NCI-H1092 treated with DMSO at 0.1 percent for 48 hours (cell line): ENCODE results near the gene MGAT1.
A peak's percentile ranks its signal among the peaks of the same experiment; 100 is the strongest.

Experiments used
- DNase-seq: peaks from one replicate; lab custom pipeline; 2025; lab: John Stamatoyannopoulos, UW

Gene MGAT1

DNA sequence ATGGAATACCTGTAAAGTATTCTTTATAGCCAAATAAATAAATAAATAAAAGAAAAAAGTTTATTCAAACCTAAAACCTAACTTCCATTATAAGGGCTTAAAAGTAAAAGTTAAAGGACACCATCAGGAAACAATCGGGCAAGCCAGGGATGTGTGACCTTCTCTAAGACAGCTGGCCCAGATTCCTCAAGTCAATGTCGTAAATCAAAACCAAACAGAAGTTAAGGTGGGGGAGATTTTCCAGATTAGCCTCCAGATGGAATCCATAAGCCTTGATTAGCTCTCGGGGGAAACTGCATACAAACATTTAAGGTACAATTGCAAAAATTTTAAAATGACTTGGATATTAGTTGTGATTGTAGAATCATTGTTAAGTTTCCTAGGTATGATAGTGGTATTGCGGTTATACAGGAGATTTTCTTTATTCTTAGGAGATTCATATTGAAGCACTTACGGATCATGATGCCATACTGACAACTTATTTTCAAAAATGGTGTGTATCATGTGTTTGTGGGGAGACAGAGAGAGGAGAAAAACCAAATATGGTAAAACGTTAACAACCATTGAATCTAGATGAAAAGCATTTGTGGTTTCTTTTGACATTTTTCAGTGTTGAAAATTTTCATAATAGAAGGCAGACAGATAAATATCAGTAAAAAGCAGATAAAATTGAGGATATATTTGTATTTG lies 21.5 kb upstream of the MGAT1 start:
- no peak for DNase-seq

- DNase-seq = no peak
These were observed 20.7 kb upstream of the MGAT1 start for GRCh38 chr5:180823346-180823745.

GRCh38 chr5:180821538-180821937 lies 18.9 kb upstream of the MGAT1 start:
- no peak for DNase-seq

GRCh38 chr5:180820788-180821321 lies 18.2 kb upstream of the MGAT1 start:
- no peak for DNase-seq

GRCh38 chr5:180818677-180819341 lies 16.2 kb upstream of the MGAT1 start:
- DNase-seq = no peak

GRCh38 chr5:180817893-180818674 lies 15.5 kb upstream of the MGAT1 start:
- DNase-seq = no peak

DNA sequence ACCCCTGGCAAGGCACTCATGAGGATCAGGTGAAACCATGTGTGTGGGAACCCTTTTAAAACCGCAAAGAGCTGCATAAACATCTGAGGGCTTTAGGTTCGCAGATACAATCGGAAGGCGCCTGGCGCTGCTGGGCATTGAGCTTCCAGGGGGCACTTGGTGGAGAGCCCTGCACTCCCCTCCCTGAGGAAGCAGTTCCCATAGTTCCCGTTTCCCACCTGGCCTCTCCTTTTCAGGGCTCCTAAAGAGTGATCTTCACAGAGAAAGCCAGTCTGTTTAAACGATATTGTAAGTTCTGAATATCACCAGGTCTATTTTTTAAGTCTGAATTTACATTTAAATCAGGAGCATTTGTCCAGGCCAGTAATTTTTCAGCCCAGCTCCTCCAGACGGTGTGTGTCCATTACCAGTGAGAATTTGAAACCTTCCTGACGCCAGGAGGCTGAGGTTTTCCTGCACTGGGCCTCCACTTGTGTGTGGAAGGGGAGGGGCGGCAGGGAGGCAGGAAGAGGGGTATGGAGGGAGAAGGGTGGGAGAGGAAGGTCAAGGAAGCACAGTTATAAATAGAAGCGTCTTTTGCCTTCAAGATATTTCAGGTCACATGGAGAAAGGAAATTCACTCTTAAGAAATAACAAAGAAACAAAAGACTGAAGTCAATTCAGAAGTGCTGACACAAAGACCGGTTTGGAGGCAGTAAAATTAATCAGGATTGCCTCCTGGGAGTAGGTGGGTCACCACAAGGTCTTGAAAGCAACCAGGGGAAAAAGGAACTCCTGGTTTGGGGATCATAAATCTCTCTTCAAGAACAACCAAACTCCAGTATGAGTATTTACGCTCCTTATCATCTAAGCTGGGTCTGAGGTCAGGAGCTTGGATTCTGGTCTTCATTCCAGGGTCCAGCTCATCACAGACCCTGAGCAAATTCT lies 14.3 kb upstream of the MGAT1 start:
- peak; percentile 52 for DNase-seq

DNA sequence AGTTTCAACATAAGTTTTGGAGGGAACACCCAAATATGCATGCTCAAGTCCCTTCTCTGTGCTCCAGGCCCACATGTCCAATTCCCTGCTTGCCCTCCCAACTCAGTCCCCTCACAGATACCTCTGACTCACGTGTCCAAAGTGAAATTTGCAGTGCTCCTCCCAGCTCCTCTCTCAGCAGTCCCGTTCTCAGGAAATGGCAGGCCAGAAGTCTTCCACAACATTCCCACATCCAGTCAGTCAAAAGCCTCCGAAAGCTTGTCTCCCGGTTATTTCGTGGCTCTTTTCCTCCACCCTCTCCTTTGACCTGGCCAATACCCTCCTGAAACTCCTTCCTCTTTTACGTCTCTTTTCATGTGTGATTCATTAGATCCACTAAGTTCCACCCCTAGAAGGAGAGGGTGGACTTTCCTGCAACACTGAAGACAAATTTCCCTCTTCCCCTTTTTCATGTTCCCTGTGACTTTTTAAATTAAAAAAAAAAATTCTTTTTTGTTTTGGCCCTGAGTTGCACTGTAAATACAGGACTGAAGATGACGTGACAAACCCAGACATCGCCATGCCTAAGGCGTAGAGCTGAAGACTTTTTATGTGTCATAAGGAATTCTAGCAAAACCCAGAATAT lies 12.8 kb upstream of the MGAT1 start:
- no peak for DNase-seq

DNA sequence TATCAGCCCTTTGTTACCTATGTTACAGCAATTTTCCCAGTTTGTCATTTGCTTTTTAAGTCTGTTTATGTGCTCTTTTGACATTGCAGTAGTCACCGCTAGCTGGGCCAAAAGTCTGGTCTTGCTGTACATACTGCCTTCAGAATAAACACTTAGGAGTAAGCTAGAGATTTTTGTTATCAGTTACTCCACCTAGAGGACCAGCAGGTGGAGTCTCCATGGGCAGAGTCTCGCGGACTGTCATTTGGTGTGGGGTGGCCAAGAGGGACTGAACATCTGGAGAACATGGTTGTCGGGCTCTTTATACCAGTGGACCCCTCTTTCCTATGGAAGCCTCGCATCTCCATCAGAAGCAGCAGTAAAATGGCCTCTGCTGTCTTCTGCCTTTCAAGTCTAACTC lies 10.8 kb upstream of the MGAT1 start:
- DNase-seq = no peak

DNA sequence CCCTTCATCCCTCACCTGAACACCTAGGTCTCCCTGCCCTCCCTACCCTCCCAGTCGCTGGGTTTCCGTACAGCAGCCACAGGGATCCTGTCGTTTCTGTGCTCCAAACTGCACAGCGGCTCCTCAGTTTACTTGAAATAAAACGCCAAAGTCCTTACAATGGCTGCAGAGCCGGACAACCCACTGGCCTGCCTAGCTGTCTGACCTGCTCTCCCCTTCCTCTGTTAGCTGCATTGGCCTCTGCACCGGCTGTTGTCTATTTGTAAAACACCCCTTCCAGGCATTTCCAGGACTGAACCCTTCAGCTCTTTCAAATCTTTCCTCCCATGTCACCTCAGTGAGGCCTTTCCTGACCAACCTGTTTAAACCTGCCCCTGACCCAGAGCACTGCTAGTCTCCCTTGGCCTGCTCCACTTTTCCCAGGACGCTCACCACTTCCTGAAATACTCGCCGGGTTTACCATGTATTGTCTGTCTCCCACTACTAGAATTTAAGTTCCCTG lies 9.1 kb upstream of the MGAT1 start:
- DNase-seq = no peak

DNA sequence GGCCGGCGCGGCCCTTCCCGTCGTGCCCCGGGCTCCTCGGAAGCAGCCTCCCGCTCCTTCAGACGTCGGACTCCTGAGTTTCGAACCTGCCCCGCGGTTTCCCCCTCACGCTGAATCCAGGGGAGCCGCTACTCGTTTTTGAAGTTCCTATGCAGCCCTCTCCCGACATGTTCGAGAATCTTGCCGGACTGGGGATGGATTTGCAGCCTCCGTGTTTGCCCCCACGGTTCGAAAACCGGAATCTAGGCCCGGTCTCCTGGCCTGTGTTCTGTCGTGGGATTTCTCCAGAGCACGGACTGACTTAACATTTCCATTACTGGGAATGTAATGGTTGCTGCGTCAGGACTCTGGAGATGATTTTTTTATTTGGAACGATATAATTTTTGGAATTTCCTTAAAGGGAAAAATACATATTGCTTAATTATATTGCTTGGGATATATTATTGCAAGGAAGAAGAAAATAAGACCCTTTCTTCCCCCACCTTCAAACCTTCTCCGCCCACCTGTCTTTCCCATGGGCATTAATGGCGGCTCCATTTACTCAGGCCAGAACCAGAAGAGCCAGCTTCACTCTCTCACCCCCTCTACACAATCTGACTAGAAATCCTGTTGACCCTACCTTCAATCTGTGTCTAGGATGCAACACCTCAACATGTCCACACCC lies 8.5 kb upstream of the MGAT1 start:
- DNase-seq = no peak

- peak; percentile 94 for DNase-seq
These were observed 7.8 kb upstream of the MGAT1 start for GRCh38 chr5:180810210-180810958.

DNA sequence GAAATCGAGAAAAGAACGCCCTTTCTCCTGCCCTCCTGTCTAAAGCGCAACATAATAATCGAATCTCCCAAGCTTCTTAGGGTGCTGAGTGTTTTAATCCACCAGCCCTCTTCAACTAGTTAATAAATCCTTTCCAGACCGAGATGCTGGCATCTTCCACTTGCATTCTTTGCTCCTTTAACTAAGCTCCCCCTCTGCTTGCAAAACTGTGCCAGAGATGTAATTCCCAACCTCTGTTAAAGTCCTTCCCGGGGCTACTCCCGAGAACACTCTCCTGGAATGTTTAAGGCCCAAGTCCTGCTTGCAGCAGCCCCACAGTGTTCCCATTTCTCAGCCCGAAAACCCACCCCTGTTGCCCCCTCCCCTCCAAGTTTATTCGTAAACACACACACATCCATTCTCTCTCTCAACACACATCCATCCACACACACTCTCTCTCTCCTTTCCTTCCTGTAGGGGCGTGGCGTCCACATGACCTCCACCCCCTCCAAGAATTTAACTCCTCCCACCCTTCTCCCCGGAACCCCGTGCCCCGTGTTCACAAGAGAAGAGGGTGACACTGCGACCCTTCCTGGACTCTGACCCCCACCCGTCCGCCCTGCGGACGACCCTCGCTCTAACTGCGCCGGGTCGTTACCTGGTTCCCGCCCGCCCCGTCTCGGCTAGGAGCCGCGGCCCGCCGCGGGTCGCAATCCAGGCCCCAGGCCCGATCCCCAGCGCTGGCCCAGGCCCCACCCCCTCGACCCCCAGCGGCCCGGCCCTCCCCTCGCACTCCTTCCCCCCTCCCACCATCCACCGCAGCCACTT lies 7.0 kb upstream of the MGAT1 start:
- peak; percentile 76 for DNase-seq

GRCh38 chr5:180808461-180809000 lies 5.9 kb upstream of the MGAT1 start:
- no peak for DNase-seq

GRCh38 chr5:180807654-180808414 lies 5.2 kb upstream of the MGAT1 start:
- DNase-seq = no peak

GRCh38 chr5:180807046-180807445 lies 4.4 kb upstream of the MGAT1 start:
- DNase-seq = no peak

DNA sequence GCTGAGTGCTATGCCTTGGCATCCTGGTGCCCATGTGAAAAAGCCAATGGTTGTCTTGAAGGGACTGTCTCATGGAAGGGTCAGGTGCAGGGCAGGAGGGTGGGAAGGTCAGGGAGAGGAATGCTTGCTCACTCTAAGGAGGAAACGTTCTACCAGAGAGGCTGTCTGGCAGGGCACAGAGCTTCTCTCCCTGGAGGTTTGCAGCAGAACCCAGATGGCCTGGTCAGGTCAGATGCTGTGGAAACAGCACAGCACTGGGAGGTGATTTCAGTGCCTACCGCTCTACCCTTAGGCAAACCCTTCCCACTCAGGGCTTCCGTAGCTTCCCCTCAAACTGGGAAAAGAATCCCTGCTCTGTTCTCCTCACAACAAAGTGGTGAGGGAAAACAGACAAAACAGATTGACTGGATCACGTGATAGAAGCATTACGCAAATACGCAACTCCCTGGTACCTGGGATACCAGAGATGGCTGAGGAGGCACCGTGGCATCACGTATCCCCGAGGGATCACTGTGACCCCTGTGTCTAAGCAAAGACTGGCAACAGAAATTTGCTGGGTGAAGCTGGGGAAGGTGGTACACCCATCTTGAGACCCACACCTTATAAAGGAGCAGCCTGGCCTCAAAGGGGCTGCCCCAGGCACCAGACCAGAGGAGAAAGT lies 3.9 kb upstream of the MGAT1 start:
- no peak for DNase-seq
